Measurements from ENCODE around the gene CHCHD5. TPM values are rescaled to one million over a fixed set of nuclear protein-coding genes. Genes with fewer than 3 reads are reported as not detected.

The CHCHD5 gene
- total RNA-seq, 2 donors from 2014 or later = 26.3 to 35.4 TPM

- Histone ChIP-seq H3K27me3 (replicated peaks; ENCODE audit: insufficient read depth) (no peaks in the 10 kb centered on the region), H3K27ac (no peak overlapping the region), H3K9me3 (no peaks in the 10 kb centered on the region), H3K4me3 (no peak overlapping the region), H3K36me3 (no peaks in the 10 kb centered on the region), H3K4me1 (replicated peaks) (no peaks in the 10 kb centered on the region)
- intact Hi-C loops (cut with DNase I) = no loop called here
- TF ChIP-seq POLR2A (IDR thresholded peaks at IDR 0.05) (no peak), POLR2AphosphoS5 (IDR thresholded peaks at IDR 0.05) (no peak), CTCF (IDR thresholded peaks at IDR 0.05) (no peak)
- WGBS = 93% methylated on average over 5 of the region's 5 CpGs
- DNase-seq (ENCODE audit: low spot score) = no peak
Observed at GRCh38 chr2:112633708-112634107, 49.3 kb downstream of the CHCHD5 start.

GRCh38 chr2:112634153-112634873 lies 49.9 kb downstream of the CHCHD5 start:
- no peaks in the 10 kb centered on the region for H3K36me3 ChIP-seq
- no peak for DNase-seq (ENCODE audit: low spot score)
- intact Hi-C loops (cut with DNase I) = no loop called here
- H3K27ac ChIP-seq = no peak overlapping the region
- WGBS = 87% methylated on average over 16 of the region's 16 CpGs
- TF ChIP-seq POLR2A (IDR thresholded peaks at IDR 0.05) (no peak), CTCF (IDR thresholded peaks at IDR 0.05) (no peak), POLR2AphosphoS5 (IDR thresholded peaks at IDR 0.05) (no peak)
- no peaks in the 10 kb centered on the region for H3K27me3 ChIP-seq (replicated peaks; ENCODE audit: insufficient read depth)
- no peaks in the 10 kb centered on the region for H3K4me1 ChIP-seq (replicated peaks)
- H3K4me3 ChIP-seq = no peak overlapping the region
- no peaks in the 10 kb centered on the region for H3K9me3 ChIP-seq

- H3K36me3 ChIP-seq = no peaks in the 10 kb centered on the region
- 94% methylated on average over 6 of the region's 6 CpGs for WGBS
- H3K4me1 ChIP-seq (replicated peaks) = no peaks in the 10 kb centered on the region
- no peak overlapping the region for H3K4me3 ChIP-seq
- intact Hi-C loops (cut with DNase I) = no loop called here
- H3K9me3 ChIP-seq = no peaks in the 10 kb centered on the region
- no peak overlapping the region for H3K27ac ChIP-seq
- no peak for TF ChIP-seq POLR2AphosphoS5 (IDR thresholded peaks at IDR 0.05)
- TF ChIP-seq CTCF (IDR thresholded peaks at IDR 0.05) = no peak
- no peak for TF ChIP-seq POLR2A (IDR thresholded peaks at IDR 0.05)
- DNase-seq (ENCODE audit: low spot score) = no peak
- H3K27me3 ChIP-seq (replicated peaks; ENCODE audit: insufficient read depth) = no peaks in the 10 kb centered on the region
Observed at GRCh38 chr2:112634874-112635157, 50.4 kb downstream of the CHCHD5 start.

- Histone ChIP-seq H3K4me3 (no peak overlapping the region), H3K36me3 (no peaks in the 10 kb centered on the region), H3K27me3 (replicated peaks; ENCODE audit: insufficient read depth) (no peaks in the 10 kb centered on the region), H3K9me3 (no peaks in the 10 kb centered on the region), H3K4me1 (replicated peaks) (no peaks in the 10 kb centered on the region), H3K27ac (no peak overlapping the region)
- 86% methylated on average over 7 of the region's 7 CpGs for WGBS
- intact Hi-C loops (cut with DNase I) = no loop called here
- no peak for DNase-seq (ENCODE audit: low spot score)
- no peak for TF ChIP-seq POLR2A (IDR thresholded peaks at IDR 0.05)
- TF ChIP-seq CTCF (IDR thresholded peaks at IDR 0.05) = no peak
- TF ChIP-seq POLR2AphosphoS5 (IDR thresholded peaks at IDR 0.05) = no peak
Observed at GRCh38 chr2:112636605-112637288, 52.3 kb downstream of the CHCHD5 start.

GRCh38 chr2:112637289-112637660 lies 52.9 kb downstream of the CHCHD5 start:
- Histone ChIP-seq H3K9me3 (no peaks in the 10 kb centered on the region), H3K27ac (no peak overlapping the region), H3K4me3 (no peak overlapping the region), H3K4me1 (replicated peaks) (no peaks in the 10 kb centered on the region), H3K27me3 (replicated peaks; ENCODE audit: insufficient read depth) (no peaks in the 10 kb centered on the region), H3K36me3 (no peaks in the 10 kb centered on the region)
- TF ChIP-seq POLR2A (IDR thresholded peaks at IDR 0.05) = no peak
- no peak for TF ChIP-seq POLR2AphosphoS5 (IDR thresholded peaks at IDR 0.05)
- TF ChIP-seq CTCF (IDR thresholded peaks at IDR 0.05) = no peak
- no peak for DNase-seq (ENCODE audit: low spot score)
- intact Hi-C loops (cut with DNase I) = no loop called here
- 92% methylated on average over 4 of the region's 4 CpGs for WGBS
